GM12865 (cell line): ENCODE results near the gene TEX35.

Experiments used
- DNase-seq: peaks from one replicate; pipeline ENCODE4 v3.0.0; 2010; ENCODE audit warnings: low read depth
- H3K4me3 ChIP-seq: 2 replicates; pipeline ENCODE4 v1.5.1; 2011; ENCODE audit warnings: mild to moderate bottlenecking, low read depth, low read length, control low read depth
- CTCF ChIP-seq: IDR thresholded peaks from 2 replicates; pipeline ENCODE4 v1.5.1; 2011; ENCODE audit warnings: low read length, control low read depth, low read depth, inconsistent platforms; ENCODE audit not compliant: insufficient read depth; ENCODE audit errors: missing control alignments

The TEX35 gene

DNA sequence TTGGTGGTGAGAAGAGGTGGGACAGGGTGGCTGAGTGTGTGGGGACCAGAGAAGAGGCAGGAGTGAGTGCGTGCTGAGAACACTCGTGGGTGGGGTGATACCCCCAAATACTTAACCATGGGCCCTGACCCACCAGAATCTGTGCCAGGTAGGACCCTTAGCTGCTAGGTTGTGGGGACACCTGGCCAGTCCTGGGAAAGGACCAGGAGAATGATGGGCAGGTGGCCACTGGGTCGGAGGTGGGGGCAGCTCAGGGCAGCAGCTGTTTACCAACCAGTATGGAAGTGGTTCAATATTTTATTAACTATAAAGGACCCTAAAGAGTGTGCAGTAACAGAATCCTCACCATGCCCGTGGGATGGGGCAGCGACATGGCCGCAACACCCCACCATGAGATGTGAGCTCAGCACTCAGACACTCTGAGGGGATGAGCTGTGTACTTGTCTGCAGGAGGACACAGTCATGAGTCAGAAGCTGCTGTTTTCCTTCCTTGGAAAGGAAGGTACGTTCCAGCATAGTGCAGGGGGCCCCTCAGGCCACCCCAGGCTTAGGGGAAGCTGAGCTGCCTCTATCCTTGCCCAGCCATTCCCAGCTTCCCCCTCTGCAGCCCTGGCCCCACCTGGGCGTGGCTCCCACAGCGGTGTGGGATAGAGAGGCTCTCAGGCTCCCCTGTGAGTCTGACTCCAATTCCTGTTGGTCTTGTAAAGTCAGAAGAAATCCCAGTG is 25.4 kb downstream of the TEX35 start:
- no peak overlapping the region for H3K4me3 ChIP-seq
- no peak for TF ChIP-seq CTCF
- no peak for DNase-seq

- no peak overlapping the region for H3K4me3 ChIP-seq
- no peak for TF ChIP-seq CTCF
- no peak for DNase-seq
Measured at GRCh38 chr1:178539291-178539690, 26.4 kb downstream of the TEX35 start.

- DNase-seq = no peak
Measured at GRCh38 chr1:178540204-178540603, 27.3 kb downstream of the TEX35 start.

DNA sequence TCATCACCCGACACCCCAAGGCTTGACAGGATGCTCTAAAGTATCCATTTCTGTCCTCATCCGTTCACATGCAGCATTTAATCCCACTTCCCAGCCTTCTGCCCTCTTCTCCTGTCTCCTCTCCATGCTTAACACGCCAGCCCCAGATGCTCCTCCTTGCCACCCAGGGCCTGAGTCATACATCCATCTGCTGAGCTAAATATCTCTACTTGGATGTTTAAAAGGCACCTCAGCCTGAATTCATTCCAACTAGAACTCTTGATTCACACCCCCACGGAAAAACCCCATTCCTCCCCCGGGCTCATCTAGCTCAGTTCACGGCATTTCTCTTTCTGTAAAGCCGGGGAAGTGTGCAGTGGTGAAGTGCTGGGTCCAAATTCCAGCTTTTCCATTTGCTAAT is 27.7 kb downstream of the TEX35 start:
- H3K4me3 ChIP-seq = no peak overlapping the region
- TF ChIP-seq CTCF = no peak
- DNase-seq = no peak

More at GRCh38 chr1:178540204-178540603, 27.3 kb downstream of the TEX35 start:
- no peak for TF ChIP-seq CTCF
- no peak overlapping the region for H3K4me3 ChIP-seq

- TF ChIP-seq CTCF = no peak
- DNase-seq = no peak
- no peak overlapping the region; the same call in 1 of the 2 replicates for H3K4me3 ChIP-seq
Measured at GRCh38 chr1:178541379-178541778, 28.5 kb downstream of the TEX35 start.

DNA sequence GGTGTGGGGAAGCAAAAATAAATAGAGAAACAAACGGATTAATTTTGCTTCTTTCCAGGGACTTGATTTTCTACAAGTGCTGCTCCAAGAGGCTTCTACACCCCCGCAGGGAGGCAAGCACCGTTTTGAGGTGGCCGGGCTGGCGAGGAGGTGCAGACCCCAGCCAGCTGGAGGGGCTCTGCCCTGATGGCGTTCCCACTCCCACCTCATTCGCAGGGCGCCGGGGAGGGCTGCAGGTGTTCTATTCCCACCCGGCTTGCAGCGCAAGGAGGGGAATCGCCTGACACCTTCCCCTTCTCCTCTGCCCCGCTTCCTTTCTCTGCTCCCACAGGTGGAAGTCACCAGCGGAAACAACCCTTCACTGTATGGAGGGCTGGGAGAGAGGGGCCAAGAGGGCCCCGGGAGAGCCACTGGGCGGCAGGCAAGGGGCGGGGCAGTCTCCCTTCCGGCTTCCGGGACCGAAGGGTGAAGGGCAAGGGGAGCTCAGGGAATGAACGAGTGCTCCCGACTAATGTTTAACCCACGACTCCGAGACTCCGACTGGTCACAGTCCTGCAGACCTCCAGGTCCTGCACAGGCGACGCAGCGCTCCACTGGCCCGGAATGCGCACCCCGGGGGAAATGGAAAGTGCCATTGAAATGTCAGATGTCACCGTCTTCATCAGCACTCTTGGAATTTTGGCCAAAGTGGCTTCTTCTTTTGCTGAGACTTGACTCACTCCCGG is 29.1 kb downstream of the TEX35 start:
- no peak for TF ChIP-seq CTCF
- DNase-seq = peak; percentile 59

More for the DNA sequence above, 29.1 kb downstream of the TEX35 start:
- H3K4me3 ChIP-seq = peak overlapping the region; percentile 87
